D721Med (cell line): ENCODE measurements around the gene TSPYL4.

Experiments
- DNase-seq: peaks from one replicate; pipeline ENCODE4 v3.0.0; 2011; ENCODE audit warnings: low spot score; ENCODE audit not compliant: insufficient read length
- FAIRE-seq: peaks from 2 replicates; lab custom pipeline; 2011; peaks lifted over from hg19 to GRCh38; lab: Jason Lieb, UNC
- TF ChIP-seq, protein P1 (sequence below): IDR thresholded peaks from 2 replicates; pipeline ENCODE4 v1.5.1; 2012; ENCODE audit warnings: mild to moderate bottlenecking, control low read depth; ENCODE audit not compliant: insufficient read depth; ENCODE audit errors: missing control alignments

TSPYL4 gene

GRCh38 chr6:116253505-116254296 lies at the start of gene TSPYL4:
Gene TSPYL4 (minus strand): TSS chr6:116254075. CDS start chr6:116254008, 67 bp downstream.
- peak; percentile 72 for FAIRE-seq
- TF ChIP-seq, protein P1, sequence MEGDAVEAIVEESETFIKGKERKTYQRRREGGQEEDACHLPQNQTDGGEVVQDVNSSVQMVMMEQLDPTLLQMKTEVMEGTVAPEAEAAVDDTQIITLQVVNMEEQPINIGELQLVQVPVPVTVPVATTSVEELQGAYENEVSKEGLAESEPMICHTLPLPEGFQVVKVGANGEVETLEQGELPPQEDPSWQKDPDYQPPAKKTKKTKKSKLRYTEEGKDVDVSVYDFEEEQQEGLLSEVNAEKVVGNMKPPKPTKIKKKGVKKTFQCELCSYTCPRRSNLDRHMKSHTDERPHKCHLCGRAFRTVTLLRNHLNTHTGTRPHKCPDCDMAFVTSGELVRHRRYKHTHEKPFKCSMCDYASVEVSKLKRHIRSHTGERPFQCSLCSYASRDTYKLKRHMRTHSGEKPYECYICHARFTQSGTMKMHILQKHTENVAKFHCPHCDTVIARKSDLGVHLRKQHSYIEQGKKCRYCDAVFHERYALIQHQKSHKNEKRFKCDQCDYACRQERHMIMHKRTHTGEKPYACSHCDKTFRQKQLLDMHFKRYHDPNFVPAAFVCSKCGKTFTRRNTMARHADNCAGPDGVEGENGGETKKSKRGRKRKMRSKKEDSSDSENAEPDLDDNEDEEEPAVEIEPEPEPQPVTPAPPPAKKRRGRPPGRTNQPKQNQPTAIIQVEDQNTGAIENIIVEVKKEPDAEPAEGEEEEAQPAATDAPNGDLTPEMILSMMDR = no peak
- no peak for DNase-seq

DNA sequence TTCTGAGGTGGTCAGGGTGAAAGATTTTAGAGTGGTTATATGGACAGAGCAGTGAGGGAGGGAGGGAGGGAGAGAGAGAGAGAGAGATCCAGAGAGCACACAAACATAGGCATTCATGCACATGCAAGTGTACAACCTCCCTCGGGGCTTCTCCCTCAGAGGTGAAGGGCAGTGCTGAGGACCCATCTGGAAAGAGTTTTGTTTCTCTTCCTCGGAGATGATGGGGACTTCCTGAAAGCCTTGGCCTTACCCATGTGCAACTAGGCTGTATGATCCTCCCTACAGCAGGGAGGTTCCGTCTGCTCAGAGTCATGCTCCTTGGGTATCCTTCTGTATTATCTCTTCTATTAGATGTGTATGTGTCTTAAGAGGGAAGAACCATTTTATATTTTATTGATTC lies 47.2 kb upstream of the TSPYL4 start:
- FAIRE-seq = no peak

GRCh38 chr6:116300566-116300965 lies 46.7 kb upstream of the TSPYL4 start:
- FAIRE-seq (no peak), DNase-seq (no peak)
- TF ChIP-seq, protein P1 = no peak

More for the DNA sequence above, 47.2 kb upstream of the TSPYL4 start:
- TF ChIP-seq, protein P1 = no peak
- DNase-seq = no peak

GRCh38 chr6:116298973-116299372 lies 45.1 kb upstream of the TSPYL4 start:
- FAIRE-seq (no peak), DNase-seq (no peak)
- TF ChIP-seq, protein P1 = no peak

DNA sequence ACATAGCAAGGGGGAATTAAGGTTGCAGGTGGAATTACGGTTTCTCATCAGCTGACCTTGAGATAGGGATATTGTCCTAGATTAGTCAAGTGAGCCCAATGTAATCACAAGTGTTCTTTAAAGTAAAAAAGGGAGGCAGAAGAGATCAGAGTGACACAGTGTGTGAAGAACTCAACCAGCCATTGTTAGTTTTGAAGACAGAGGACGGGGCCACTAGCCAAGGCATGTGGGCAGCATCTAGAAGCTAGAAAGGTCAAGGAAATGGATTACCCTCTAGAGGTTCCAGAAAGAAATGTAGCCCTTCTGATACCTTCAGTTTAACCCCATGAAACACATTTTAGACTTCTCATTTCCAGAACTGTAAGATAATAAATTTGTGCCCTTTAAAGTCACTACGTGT lies 44.4 kb upstream of the TSPYL4 start:
- TF ChIP-seq, protein P1 = no peak
- FAIRE-seq = no peak
- no peak for DNase-seq

DNA sequence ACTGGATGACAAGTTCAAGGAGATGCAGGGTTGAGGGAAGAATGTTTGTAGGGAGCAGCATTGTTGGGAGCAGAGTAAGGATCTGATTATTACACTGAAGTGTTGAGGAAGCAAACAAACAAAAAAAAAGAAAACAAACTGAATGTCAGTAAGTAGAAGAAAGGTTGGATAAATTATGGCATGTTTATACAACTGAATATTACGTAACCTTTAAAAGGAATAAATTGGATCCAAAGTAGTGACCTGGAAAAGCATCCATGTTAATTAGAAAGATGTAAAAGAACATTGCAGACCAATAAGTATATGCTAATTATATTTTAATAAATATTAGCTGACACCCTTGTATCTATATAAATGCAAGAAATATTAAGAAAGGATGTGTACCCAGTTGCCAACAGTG lies 38.7 kb upstream of the TSPYL4 start:
- no peak for DNase-seq
- no peak for FAIRE-seq
- TF ChIP-seq, protein P1 = no peak
